Measurements from ENCODE around the gene RBM34.
"Not testable (repeated sequence)": the region's sequence is repeated elsewhere in the genome, so short reads cannot be mapped to it uniquely, and the experiment has no call there.

RBM34 gene

GRCh38 chr1:235090406-235091069 lies 70.5 kb downstream of the RBM34 start:
- peak; percentile 84 for DNase-seq

GRCh38 chr1:235088907-235089306 lies 72.1 kb downstream of the RBM34 start:
- DNase-seq: no peak

GRCh38 chr1:235088430-235088829 lies 72.6 kb downstream of the RBM34 start:
- no peak for DNase-seq

- DNase-seq: no peak
Observed at GRCh38 chr1:235087906-235088305, 73.1 kb downstream of the RBM34 start.

GRCh38 chr1:235085411-235086117 lies 75.5 kb downstream of the RBM34 start:
- not testable (repeated sequence) for DNase-seq
